Activated CD8-positive, alpha-beta memory T cell treated with anti-CD3 and anti-CD28 coated beads, Interleukin-2, amount 50 U/mL, for 24 hours (primary cell): ENCODE results near the gene ALKBH7.

Experiments
- DNase-seq: peaks from one replicate; pipeline ENCODE4 v3.0.0-alpha.2; 2020; ENCODE audit errors: extremely low read depth

ALKBH7 gene

GRCh38 chr19:6424195-6424938 is 51.8 kb downstream of the ALKBH7 start, which contains the start of gene KHSRP:
Gene KHSRP, minus strand, starts transcription at chr19:6424811. Its CDS starts 110 bp downstream, at chr19:6424701.
- no peak for DNase-seq
